ENCODE results near the gene PCDHB1.

DNA sequence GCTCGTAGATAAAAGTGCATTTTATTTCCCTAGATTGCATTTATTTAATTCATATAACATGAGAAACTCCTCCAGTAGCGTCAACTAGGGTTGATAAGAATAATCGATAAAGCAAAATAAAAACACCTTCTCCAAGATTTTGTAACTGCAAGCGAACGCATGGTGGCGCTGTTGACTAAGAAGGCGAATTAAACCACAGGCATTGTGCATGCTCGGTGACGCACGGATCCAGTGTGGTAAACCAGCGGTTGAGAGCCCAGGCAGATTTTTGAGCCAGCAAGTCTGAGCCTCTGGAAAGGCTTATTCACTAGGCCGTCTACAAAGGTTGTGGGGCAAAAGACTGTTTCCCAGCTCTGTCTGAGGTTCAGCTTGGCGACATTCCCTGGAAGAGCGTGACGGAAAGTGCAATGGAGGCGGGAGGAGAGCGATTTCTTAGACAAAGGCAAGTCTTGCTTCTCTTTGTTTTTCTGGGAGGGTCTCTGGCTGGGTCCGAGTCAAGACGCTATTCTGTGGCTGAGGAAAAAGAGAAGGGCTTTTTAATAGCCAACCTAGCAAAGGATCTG is 49.1 kb downstream of the PCDHB1 start, which contains the start of gene PCDHB3:
- no peak for TF ChIP-seq EZH2phosphoT487 (IDR thresholded peaks at IDR 0.05; ENCODE audit: borderline replicate concordance)
- TF ChIP-seq, protein P1, sequence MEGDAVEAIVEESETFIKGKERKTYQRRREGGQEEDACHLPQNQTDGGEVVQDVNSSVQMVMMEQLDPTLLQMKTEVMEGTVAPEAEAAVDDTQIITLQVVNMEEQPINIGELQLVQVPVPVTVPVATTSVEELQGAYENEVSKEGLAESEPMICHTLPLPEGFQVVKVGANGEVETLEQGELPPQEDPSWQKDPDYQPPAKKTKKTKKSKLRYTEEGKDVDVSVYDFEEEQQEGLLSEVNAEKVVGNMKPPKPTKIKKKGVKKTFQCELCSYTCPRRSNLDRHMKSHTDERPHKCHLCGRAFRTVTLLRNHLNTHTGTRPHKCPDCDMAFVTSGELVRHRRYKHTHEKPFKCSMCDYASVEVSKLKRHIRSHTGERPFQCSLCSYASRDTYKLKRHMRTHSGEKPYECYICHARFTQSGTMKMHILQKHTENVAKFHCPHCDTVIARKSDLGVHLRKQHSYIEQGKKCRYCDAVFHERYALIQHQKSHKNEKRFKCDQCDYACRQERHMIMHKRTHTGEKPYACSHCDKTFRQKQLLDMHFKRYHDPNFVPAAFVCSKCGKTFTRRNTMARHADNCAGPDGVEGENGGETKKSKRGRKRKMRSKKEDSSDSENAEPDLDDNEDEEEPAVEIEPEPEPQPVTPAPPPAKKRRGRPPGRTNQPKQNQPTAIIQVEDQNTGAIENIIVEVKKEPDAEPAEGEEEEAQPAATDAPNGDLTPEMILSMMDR (conservative IDR thresholded peaks at IDR 0.05; ENCODE audit: low read length) = peak; percentile 27; the same call in 1 of the 2 replicates

All from Loucy (cell line).